Gastroesophageal sphincter (tissue), 3 donors: ENCODE results near the gene KIAA1210.

ENCODE experiments used
- EP300 ChIP-seq: sonication (generic); formaldehyde crosslinking; IDR thresholded peaks from one replicate; pipeline ENCODE4 v1.6.1; 2017; ENCODE audit warnings: antibody characterized with exemption, mild to moderate bottlenecking
- POLR2A ChIP-seq, 2 donors: fragments of 450-650 bp; IDR thresholded peaks; one replicate each; pipeline ENCODE4 v1.6.1; 2017; ENCODE audit warnings: antibody characterized with exemption in 2 of 2, mild to moderate bottlenecking in 2 of 2, moderate library complexity in 1 of 2
- POLR2AphosphoS5 ChIP-seq: sonication (generic); formaldehyde crosslinking; IDR thresholded peaks from one replicate; pipeline ENCODE4 v1.6.1; 2017; ENCODE audit warnings: antibody characterized with exemption
- TF ChIP-seq, protein P1 (sequence below), 4 experiments: fragments of 200-600 bp in 2 of 4; fragments of 450-650 bp in 2 of 4; sonication (generic) in 1 of 4; IDR thresholded peaks; one replicate each; pipeline ENCODE4 v1.5.1; 2017 to 2019; ENCODE audit warnings: antibody characterized with exemption in 4 of 4, mild to moderate bottlenecking in 2 of 4, moderate library complexity in 2 of 4

DNA sequence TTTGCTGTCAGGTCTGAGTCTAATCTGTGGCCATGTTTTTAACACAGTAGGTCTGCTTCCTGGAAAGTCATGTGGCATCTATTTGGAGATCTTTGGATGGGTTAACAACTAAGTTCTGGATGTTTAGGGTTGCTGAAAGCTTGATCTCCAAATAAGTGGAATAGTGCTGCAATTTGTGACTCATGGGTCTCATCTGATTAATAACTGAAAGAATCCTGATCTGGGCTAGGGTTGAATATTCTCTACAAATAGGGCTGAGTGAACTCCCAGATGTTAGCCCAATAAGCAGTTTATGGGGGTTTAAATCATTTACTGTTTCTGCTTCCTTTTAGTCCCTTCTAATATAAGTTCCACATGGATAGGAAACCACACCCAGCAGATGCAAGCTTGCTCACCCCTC, 31.7 kb downstream of the KIAA1210 start:
- TF ChIP-seq, protein P1, sequence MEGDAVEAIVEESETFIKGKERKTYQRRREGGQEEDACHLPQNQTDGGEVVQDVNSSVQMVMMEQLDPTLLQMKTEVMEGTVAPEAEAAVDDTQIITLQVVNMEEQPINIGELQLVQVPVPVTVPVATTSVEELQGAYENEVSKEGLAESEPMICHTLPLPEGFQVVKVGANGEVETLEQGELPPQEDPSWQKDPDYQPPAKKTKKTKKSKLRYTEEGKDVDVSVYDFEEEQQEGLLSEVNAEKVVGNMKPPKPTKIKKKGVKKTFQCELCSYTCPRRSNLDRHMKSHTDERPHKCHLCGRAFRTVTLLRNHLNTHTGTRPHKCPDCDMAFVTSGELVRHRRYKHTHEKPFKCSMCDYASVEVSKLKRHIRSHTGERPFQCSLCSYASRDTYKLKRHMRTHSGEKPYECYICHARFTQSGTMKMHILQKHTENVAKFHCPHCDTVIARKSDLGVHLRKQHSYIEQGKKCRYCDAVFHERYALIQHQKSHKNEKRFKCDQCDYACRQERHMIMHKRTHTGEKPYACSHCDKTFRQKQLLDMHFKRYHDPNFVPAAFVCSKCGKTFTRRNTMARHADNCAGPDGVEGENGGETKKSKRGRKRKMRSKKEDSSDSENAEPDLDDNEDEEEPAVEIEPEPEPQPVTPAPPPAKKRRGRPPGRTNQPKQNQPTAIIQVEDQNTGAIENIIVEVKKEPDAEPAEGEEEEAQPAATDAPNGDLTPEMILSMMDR (IDR thresholded peaks at IDR 0.05) = no peak
- TF ChIP-seq EP300 (no peak), POLR2A (IDR thresholded peaks at IDR 0.05) (no peak), POLR2AphosphoS5 (no peak)
